Fibroblast of mammary gland (primary cell): ENCODE results near the gene BCR.

Experiments
- DNase-seq: peaks from one replicate; pipeline ENCODE4 v3.0.0-alpha.2; 2010; ENCODE audit warnings: low read depth
- H3K4me3 ChIP-seq: 2 replicates; pipeline ENCODE4 v1.5.1; 2011; ENCODE audit warnings: low read depth, mild to moderate bottlenecking, low read length, moderate library complexity; ENCODE audit not compliant: control insufficient read depth
- TF ChIP-seq, protein P1 (sequence below): conservative IDR thresholded peaks from 2 replicates; pipeline ENCODE4 v1.5.1; 2011; ENCODE audit warnings: low read depth, low read length, inconsistent platforms; ENCODE audit not compliant: control insufficient read depth, insufficient read depth

The BCR gene

DNA sequence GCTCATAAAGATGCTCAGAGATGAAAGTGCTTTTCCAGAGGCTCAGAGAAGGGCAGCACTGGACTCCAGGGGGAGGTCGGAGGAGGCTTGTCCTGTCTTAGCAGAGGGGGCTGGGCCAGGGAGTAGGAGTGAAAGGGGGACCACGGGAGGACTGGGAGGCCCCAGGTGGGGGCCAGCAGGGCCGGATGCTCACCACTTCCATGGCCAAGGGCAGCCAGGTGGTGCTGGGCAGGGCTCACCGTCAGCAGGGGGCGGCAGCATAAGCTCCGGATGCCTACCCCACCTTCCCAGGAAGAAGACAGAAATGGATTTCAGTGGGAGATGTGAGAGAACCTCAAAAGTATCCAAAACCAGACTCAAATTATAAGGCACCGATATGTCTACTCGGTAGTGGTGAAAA, 24.0 kb upstream of the BCR start:
- H3K4me3 ChIP-seq: no peak overlapping the region
- DNase-seq: no peak
- TF ChIP-seq, protein P1, sequence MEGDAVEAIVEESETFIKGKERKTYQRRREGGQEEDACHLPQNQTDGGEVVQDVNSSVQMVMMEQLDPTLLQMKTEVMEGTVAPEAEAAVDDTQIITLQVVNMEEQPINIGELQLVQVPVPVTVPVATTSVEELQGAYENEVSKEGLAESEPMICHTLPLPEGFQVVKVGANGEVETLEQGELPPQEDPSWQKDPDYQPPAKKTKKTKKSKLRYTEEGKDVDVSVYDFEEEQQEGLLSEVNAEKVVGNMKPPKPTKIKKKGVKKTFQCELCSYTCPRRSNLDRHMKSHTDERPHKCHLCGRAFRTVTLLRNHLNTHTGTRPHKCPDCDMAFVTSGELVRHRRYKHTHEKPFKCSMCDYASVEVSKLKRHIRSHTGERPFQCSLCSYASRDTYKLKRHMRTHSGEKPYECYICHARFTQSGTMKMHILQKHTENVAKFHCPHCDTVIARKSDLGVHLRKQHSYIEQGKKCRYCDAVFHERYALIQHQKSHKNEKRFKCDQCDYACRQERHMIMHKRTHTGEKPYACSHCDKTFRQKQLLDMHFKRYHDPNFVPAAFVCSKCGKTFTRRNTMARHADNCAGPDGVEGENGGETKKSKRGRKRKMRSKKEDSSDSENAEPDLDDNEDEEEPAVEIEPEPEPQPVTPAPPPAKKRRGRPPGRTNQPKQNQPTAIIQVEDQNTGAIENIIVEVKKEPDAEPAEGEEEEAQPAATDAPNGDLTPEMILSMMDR: no peak

DNA sequence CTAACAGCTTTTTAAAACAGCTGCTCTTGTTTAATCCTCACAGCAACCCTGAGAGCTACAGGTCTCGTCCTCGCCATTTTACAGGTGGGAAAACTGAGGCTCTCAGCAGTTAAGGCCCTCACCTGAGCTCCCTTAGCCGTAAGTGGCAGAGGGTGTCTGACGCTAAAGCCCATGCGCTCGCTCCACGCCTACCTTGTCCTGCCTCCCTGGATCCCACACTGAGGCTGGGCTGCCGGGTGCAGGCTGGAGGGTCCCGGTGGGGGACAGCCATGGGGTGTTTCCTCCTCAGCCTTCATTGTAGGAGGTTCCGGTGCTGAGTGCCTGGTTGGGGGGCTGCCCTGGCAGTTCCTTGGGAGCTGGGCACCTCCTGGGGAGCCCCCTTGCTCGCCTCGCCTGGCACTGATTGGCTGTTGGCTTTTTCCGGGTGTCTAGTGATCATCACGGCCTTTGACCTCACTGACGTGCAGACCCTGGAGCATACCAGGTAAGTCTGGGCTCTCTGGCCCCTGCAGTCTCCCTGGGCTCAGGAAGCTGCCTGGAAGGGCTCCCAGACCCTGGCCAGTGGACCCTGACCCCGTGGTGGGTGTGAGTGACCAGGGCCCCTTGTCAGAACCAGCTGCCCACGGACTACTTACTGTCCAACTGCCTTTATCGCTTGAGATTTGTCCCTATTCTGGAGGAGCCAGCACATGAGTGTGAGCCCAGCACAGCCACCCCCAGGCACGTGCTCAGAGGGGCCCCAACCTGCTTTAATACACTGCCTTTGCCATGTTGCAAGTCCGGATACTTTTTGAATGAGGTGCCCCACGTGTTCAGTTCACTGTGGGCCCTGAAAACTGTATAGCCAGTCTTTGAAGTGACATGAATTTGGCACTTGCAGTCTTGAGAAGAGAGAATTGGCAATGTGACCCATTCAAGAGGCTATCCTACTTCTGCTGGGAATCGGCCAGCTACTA, 22.5 kb upstream of the BCR start:
- no peak for DNase-seq
- TF ChIP-seq, protein P1: no peak
- H3K4me3 ChIP-seq: no peak overlapping the region

DNA sequence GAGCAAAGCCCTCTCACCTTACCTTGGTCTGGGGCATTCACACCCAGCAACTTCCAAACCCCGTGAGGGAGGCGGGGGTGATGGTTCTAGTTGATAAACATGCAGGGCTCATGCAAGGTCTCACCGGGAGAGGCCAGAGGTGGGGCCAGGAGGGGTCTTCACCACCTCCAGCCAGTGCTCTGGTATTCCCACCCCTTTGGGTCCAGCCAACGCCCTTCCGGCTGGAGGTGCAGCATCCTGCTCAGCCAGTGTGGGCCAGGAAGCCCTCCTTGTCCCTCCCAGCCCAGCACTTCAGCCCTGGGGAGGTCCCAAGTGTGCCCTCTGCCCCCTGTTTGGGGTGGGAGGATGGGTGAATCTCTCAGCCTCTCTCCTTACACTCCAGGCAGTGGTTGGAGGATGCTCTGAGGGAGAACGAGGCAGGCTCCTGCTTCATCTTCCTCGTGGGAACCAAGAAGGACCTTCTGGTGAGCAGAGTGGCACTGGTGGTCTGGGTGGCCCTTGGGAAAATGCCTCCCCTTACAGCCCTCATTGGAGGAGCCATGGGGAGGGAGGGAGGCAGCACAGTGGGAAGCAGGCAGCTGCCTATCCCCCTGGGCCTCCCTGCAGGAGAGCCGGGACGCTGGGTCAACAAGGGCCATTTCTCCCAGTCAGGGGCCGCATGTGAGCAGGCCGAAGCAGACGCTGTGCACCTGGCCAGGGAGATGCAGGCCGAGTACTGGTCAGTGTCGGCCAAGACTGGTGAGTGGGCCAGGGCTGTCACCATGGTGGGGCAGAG, 21.6 kb upstream of the BCR start:
- TF ChIP-seq, protein P1: no peak
- no peak for DNase-seq

DNA sequence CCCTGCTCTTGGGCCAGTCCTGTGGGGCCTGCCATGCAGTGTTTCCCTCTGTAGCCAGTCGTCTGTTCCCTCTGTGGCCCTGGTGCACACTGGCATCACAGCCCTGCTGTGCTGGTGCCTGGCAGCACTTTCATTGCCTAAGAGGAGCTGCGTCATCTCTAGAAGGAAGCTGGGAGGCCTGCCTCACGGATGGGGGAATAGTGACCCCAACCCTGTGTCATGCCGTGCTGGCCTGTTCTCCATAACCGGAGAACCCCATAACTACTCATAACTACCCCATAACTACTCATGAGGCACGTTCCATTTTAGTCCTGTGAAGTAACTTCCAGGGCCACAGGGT, 21.0 kb upstream of the BCR start:
- TF ChIP-seq, protein P1: no peak
- no peak for DNase-seq
- no peak overlapping the region for H3K4me3 ChIP-seq

More for the DNA sequence above, 21.6 kb upstream of the BCR start:
- no peak overlapping the region for H3K4me3 ChIP-seq

DNA sequence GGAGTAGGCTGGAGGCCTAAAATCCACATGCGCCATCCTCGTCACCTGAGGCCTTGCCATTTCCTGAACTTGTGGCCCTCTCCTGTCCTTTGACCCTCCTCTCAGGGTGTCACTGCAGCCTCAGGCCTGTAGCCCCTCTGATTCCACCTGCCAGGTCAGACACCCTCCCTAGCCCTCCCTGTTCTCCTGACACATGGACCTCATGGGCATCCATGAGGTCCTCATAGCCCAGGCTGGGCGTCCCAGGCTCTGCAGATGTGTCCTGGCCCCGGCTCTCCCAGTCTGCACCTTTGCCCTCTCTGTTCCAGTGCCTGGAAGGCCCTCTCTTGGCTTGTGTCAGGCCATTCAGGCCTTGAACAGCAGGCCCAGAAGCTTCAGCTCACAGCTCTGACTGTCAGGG, 19.3 kb upstream of the BCR start:
- H3K4me3 ChIP-seq: no peak overlapping the region
- TF ChIP-seq, protein P1: no peak
- no peak for DNase-seq

DNA sequence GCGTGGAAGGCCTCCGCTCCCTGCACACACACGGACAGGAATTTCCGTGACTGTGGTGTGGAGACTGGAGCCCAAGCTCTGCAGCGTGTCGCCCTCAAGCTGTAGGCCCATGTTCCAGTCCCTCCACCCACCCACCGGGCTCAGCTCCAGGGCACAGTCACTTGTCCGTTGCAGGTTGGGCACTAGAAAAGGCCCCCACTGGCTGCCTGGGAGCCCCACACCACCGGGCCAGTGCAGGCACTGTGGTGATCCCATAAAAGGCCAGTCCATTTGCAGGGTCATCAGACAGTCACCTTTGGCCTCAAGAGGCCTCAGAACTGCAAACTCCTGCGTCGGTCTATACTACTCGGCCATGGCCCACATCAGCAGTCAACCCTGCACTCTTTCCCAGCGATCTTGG, 18.7 kb upstream of the BCR start:
- no peak overlapping the region for H3K4me3 ChIP-seq
- TF ChIP-seq, protein P1: no peak
- no peak for DNase-seq
